ENCODE data around the gene NOL12. TPM values are rescaled to one million over a fixed set of nuclear protein-coding genes. Genes with fewer than 3 reads are reported as not detected.

The NOL12 gene
- total RNA-seq, 1 donor from 2014 or later: 70.0 TPM

DNA sequence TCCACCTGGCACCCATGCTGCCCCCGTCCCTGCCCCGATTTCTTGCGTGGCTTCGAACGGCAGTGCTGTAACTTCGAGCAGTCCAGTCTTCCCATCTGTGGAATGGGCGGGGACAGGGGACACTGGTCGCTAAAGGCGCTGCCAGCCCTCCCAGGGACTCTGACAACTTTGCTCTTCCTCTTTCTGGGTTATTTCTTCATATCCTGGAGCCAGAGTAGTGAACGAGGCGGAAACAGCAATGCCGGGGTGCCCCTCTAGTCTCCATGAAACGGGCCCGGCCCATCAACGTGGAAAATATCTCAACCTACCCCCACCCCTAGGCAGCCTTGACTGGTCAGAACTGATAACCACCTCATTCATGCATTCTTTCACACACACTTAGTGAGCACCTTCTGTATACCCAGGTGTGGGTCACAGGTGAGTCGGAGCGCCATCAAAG, 53.5 kb downstream of the NOL12 start:
- no peaks in the 10 kb centered on the region for H3K27me3 Mint-ChIP-seq (ENCODE audit: insufficient read depth)
- no peak for DNase-seq (ENCODE audit: low spot score)
- H3K4me3 Mint-ChIP-seq: no peak overlapping the region
- no peaks in the 10 kb centered on the region for H3K9me3 Mint-ChIP-seq
- peaks cover 3% of the 10 kb centered on the region for H3K36me3 Mint-ChIP-seq (ENCODE audit: low read depth)
- no peak overlapping the region for H3K27ac Mint-ChIP-seq
- H3K4me1 Mint-ChIP-seq (ENCODE audit: low read depth): peaks cover 12% of the 10 kb centered on the region
- intact Hi-C loops (cut with micrococcal nuclease): loop anchor here (10.0 kb wide), 1 partner anchor 205 kb away; no protein-coding TSS in a partner anchor

DNA sequence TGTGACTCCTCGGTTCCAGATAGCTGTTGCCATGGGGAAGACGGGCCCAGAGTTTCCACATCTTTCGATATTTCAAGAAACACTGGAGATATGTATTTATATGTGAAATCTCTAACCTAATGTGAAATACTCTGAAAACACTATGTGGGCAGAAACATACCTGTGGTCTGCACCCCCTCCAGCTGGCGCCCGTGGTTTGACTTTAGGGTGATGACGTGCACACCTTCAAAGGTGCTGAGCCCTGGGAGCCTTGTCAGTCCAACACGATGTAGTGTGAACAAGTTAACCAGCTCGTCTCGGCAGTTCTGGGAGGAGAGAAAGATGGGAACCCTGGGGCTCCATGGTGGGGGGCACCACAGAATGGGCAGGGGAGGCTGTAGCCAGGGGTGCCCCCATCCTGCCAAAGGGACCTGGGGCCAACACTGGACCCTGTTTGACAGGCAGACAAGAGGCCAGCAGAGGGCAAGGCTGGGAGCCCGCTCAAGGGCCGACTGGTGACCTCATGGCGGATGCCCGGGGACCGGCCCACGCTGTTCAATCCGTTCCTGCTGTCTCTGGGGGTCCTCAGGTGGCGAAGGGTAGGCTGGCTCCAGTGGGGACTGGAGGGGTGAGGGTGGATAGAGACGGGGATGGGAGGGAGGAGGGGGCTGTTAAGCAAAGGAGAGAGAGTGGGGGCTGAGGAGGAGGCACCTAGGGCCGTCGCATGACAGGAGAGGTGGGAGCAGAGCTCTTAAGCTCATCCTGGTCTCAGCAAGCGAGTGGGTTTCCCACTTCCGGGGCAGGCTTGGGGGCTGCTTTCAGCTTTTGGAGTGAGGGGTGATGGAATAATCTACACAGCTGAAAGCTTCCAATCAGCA, 54.5 kb downstream of the NOL12 start:
- DNase-seq (ENCODE audit: low spot score): no peak
- Mint-ChIP-seq H3K27me3 (ENCODE audit: insufficient read depth) (no peaks in the 10 kb centered on the region), H3K4me1 (ENCODE audit: low read depth) (peaks cover 19% of the 10 kb centered on the region), H3K9me3 (no peaks in the 10 kb centered on the region), H3K36me3 (ENCODE audit: low read depth) (peaks cover 3% of the 10 kb centered on the region), H3K27ac (no peak overlapping the region), H3K4me3 (no peak overlapping the region)
- intact Hi-C loops (cut with micrococcal nuclease): loop anchor here (10.0 kb wide), 1 partner anchor 206 kb away; no protein-coding TSS in a partner anchor

DNA sequence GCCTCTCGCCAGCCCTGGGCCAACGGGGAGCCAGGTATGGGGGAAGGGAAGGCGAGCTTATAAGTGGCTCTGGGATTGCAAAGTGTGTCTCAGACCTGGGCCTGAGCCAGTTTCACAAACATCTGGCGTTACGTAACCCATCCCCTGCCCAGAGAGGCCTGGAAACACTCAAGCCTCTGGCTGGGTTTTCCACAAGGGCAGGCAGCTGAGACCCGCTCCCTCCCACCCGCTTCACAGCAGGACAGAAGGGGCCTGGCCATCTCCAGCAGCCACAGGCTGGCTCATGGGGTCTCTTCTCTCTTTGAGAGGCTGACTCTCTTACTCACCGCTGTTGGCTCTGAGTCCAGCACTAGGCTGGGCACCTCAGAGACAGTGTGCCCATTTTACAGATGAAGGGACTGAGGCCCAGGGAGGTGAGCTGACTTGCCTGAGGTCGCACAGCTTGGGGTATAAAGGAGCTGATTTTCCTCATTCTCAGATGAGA, 55.2 kb downstream of the NOL12 start:
- intact Hi-C loops (cut with micrococcal nuclease): loop anchor here (10.0 kb wide), 1 partner anchor 207 kb away; no protein-coding TSS in a partner anchor
- Mint-ChIP-seq H3K27ac (no peak overlapping the region), H3K4me1 (ENCODE audit: low read depth) (peaks cover 19% of the 10 kb centered on the region), H3K4me3 (no peak overlapping the region), H3K9me3 (no peaks in the 10 kb centered on the region), H3K27me3 (ENCODE audit: insufficient read depth) (no peaks in the 10 kb centered on the region), H3K36me3 (ENCODE audit: low read depth) (peaks cover 3% of the 10 kb centered on the region)
- DNase-seq (ENCODE audit: low spot score): no peak

DNA sequence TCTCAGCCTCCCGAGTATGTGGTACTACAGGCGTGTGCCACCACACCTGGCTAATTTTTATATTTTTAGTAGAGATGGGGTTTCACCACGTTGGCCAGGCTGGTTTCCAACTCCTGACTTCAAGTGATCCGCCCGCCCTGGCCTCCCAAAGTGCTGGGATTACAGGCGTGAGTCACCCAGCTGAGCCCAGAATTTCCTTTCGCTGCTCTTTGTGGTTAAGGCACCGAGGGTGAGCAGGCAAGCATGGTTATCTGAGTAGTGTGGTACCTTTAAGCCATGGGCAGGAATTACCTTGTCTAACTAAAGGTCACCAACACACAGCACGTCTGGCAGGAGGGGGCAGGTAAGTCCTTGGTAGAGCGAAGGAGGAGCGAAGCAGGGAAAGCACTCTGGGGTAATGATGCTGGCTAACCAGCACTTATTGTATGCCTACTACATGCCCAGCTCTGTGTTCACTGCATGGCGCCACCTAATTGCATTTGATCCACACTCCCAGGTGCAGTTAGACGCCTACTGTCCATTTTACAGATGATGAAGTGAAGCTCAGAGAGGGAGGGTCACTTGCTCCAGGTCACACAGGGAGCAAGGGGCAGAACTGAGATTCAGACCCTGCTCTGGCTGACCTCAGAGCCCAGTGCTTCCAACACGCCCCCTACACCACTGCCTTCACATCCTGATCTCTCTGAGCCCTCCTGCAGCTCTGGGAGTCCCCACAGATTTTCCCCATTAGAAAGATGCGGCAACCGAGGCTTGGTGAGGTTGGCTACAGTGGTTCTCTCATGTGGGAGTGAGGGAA, 56.4 kb downstream of the NOL12 start:
- Mint-ChIP-seq H3K36me3 (ENCODE audit: low read depth) (peaks cover 3% of the 10 kb centered on the region), H3K27me3 (ENCODE audit: insufficient read depth) (no peaks in the 10 kb centered on the region), H3K9me3 (no peaks in the 10 kb centered on the region), H3K4me3 (no peak overlapping the region), H3K27ac (no peak overlapping the region), H3K4me1 (ENCODE audit: low read depth) (peaks cover 20% of the 10 kb centered on the region)
- intact Hi-C loops (cut with micrococcal nuclease): loop anchor here (10.0 kb wide), 1 partner anchor 208 kb away; no protein-coding TSS in a partner anchor
- no peak for DNase-seq (ENCODE audit: low spot score)

Other genes with a start within 250 kb of the NOL12 start
- gene MFNG, start 200.0 kb upstream of the NOL12 start, total RNA-seq: 213 and 214 TPM in 2 replicates
- gene CARD10, start 166.9 kb upstream of the NOL12 start, total RNA-seq: not detected in 2 replicates
- gene CDC42EP1, start 125.9 kb upstream of the NOL12 start, total RNA-seq: 1.1 and 1.5 TPM in 2 replicates
- not detected in 2 replicates for gene LGALS2, start 106.3 kb upstream of the NOL12 start, total RNA-seq
- 70.8 and 78.9 TPM in 2 replicates for gene GGA1, start 77.5 kb upstream of the NOL12 start, total RNA-seq
- 110 and 116 TPM in 2 replicates for gene SH3BP1, start 46.7 kb upstream of the NOL12 start, total RNA-seq
- 47.0 and 50.4 TPM in 2 replicates for gene PDXP, start 27.6 kb upstream of the NOL12 start, total RNA-seq
- 245 and 254 TPM in 2 replicates for gene LGALS1, start 10.7 kb upstream of the NOL12 start, total RNA-seq
- 32.7 and 32.9 TPM in 2 replicates for gene TRIOBP, start 10.7 kb downstream of the NOL12 start, total RNA-seq
- 28.5 and 28.9 TPM in 2 replicates for gene GCAT, start 121.6 kb downstream of the NOL12 start, total RNA-seq
- 0.24 TPM in 1 of 2 replicates, not detected in the other for gene GALR3, start 137.0 kb downstream of the NOL12 start, total RNA-seq
- gene ANKRD54, start 158.0 kb downstream of the NOL12 start, total RNA-seq: 29.9 and 30.1 TPM in 2 replicates
- gene EIF3L, start 163.1 kb downstream of the NOL12 start, total RNA-seq: 433 and 441 TPM in 2 replicates
- 27.3 and 31.1 TPM in 2 replicates for gene MICALL1, start 220.0 kb downstream of the NOL12 start, total RNA-seq